ENCODE results near the gene TBC1D14.

The TBC1D14 gene

DNA sequence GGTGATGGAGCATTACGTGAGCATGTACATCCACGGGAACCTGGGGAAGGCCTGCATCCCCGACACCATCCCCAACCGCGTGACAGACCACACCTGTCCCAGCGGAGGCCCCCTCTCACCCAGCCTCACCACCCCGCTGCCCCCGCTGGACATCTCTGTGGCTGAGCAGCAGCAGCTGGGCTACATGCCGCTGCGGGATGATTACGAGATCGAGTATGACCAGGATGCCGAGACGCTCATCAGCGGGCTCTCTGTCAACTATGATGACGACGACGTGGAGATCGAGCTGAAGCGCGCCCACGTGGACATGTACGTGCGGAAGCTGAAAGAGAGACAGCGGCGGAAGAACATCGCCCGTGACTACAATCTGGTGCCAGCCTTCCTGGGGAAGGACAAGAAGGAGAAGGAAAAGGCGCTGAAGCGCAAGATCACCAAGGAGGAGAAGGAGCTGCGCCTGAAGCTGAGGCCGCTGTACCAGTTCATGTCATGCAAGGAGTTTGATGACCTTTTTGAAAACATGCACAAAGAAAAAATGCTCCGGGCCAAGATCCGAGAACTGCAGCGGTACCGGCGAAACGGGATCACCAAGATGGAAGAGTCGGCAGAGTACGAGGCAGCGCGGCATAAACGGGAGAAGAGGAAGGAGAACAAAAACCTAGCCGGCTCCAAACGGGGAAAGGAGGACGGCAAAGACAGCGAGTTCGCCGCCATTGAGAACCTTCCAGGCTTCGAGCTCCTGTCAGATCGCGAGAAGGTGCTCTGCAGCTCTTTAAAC is 144.7 kb downstream of the TBC1D14 start (continued):
- TF ChIP-seq, protein P1, sequence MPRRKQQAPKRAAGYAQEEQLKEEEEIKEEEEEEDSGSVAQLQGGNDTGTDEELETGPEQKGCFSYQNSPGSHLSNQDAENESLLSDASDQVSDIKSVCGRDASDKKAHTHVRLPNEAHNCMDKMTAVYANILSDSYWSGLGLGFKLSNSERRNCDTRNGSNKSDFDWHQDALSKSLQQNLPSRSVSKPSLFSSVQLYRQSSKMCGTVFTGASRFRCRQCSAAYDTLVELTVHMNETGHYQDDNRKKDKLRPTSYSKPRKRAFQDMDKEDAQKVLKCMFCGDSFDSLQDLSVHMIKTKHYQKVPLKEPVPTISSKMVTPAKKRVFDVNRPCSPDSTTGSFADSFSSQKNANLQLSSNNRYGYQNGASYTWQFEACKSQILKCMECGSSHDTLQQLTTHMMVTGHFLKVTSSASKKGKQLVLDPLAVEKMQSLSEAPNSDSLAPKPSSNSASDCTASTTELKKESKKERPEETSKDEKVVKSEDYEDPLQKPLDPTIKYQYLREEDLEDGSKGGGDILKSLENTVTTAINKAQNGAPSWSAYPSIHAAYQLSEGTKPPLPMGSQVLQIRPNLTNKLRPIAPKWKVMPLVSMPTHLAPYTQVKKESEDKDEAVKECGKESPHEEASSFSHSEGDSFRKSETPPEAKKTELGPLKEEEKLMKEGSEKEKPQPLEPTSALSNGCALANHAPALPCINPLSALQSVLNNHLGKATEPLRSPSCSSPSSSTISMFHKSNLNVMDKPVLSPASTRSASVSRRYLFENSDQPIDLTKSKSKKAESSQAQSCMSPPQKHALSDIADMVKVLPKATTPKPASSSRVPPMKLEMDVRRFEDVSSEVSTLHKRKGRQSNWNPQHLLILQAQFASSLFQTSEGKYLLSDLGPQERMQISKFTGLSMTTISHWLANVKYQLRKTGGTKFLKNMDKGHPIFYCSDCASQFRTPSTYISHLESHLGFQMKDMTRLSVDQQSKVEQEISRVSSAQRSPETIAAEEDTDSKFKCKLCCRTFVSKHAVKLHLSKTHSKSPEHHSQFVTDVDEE (CRISPR knock-in tag; IDR thresholded peaks at IDR 0.05): no peak
- TF ChIP-seq OSR1 (CRISPR knock-in tag; IDR thresholded peaks at IDR 0.05) (no peak), SNAI2 (CRISPR knock-in tag; IDR thresholded peaks at IDR 0.05) (no peak), BACH2 (CRISPR knock-in tag; IDR thresholded peaks at IDR 0.05; ENCODE audit: borderline replicate concordance) (no peak), TOX (CRISPR knock-in tag; IDR thresholded peaks at IDR 0.05; ENCODE audit: borderline replicate concordance) (no peak), ZFP30 (CRISPR knock-in tag; IDR thresholded peaks at IDR 0.05) (no peak), ZNF565 (CRISPR knock-in tag; conservative IDR thresholded peaks at IDR 0.05; ENCODE audit: low read depth) (no peak)

DNA sequence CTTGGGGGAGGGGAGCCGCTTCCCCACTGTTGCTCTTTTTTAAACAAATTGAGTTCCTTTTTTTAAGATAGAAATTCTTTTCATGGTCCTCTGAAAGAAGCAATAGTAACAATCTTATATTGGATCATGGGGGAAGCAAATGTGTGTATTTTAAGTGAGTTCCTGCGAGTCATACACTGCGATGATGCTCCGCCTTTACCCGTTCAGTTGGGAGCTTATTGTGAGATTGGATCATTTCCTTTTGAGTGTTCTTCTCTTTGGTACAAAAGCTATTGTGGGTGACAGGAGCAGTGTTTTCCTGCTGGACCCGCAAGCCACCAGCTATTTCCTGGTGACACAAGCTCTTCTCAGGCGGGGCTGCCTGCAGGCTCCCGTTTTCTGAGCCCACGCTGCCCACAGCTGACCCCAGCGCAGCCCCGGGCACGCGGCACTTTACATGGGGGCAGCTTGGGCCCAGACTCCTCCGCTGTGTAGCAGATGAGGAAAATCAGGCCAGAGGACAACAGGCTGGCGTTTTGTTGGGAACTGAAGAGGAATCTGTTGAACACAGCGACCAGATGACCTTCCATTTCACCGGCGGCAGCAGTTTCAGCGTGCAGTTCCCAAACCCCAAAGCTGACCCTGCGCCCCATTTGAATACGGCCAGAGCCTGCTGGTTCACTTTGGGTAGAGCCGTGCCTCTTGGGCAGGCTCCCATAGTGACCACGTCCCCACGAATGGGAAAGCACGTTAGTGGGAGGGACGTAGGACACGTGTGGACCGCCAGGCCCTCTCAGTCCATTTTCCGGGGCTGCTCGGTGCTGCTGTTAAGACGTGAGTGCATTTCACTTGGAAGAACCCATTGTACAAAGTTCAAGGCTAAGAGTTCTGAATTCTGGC is 145.7 kb downstream of the TBC1D14 start:
- TF ChIP-seq ZFP30 (CRISPR knock-in tag; IDR thresholded peaks at IDR 0.05) (no peak), ZC3H10 (CRISPR knock-in tag; IDR thresholded peaks at IDR 0.05) (no peak), POU6F1 (CRISPR knock-in tag; IDR thresholded peaks at IDR 0.05; ENCODE audit: borderline replicate concordance, low read depth) (no peak), ESRRG (CRISPR knock-in tag; IDR thresholded peaks at IDR 0.05) (no peak), ZNF8 (CRISPR knock-in tag; IDR thresholded peaks at IDR 0.05) (no peak), BACH2 (CRISPR knock-in tag; IDR thresholded peaks at IDR 0.05; ENCODE audit: borderline replicate concordance) (no peak), ISL1 (CRISPR knock-in tag; IDR thresholded peaks at IDR 0.05) (no peak), ZFP3 (CRISPR knock-in tag; IDR thresholded peaks at IDR 0.05) (no peak), PATZ1 (CRISPR knock-in tag; IDR thresholded peaks at IDR 0.05; ENCODE audit: borderline replicate concordance) (no peak), PPARA (CRISPR knock-in tag; IDR thresholded peaks at IDR 0.05; ENCODE audit: borderline replicate concordance) (no peak), OSR1 (CRISPR knock-in tag; IDR thresholded peaks at IDR 0.05) (no peak), TCF4 (CRISPR knock-in tag; IDR thresholded peaks at IDR 0.05; ENCODE audit: borderline replicate concordance) (no peak), ARNTL (CRISPR knock-in tag; IDR thresholded peaks at IDR 0.05; ENCODE audit: borderline replicate concordance, low read depth) (no peak), CREB5 (CRISPR knock-in tag; IDR thresholded peaks at IDR 0.05; ENCODE audit: low read depth) (no peak)
- TF ChIP-seq, protein P1 (CRISPR knock-in tag; IDR thresholded peaks at IDR 0.05): no peak
- peak; percentile 27; the same call in 1 of the 3 replicates for ATAC-seq
